ENCODE measurements around the gene OR1B1. TPM values are rescaled to one million over a fixed set of nuclear protein-coding genes. Genes with fewer than 3 reads are reported as not detected.

OR1B1 gene
- total RNA-seq = not detected in 2 replicates

GRCh38 chr9:122657527-122657926 lies at the start of gene OR1B1:
Gene OR1B1, minus strand, starts transcription at chr9:122657627.

DNA sequence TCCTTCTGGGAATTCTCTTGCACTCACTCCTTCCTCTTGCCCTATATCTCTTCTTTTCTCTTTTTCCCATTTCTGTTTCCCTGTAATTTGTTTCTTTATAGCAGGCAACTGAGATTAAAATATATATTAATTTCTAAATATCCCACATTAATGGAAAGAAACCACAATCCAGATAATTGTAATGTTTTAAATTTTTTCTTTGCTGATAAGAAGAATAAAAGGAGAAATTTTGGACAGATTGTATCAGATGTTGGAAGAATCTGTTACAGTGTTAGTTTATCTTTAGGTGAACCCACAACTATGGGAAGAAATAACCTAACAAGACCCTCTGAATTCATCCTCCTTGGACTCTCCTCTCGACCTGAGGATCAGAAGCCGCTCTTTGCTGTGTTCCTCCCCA lies 4.0 kb upstream of the OR1B1 start, which contains the start of gene OR1L1:
OR1L1 (plus strand) TSS at position 301 of the 400 bp plus-strand sequence; CDS start at position 301, 0 bp downstream.

GRCh38 chr9:122614362-122614761 lies 43.1 kb downstream of the OR1B1 start, which contains the start of gene OR1Q1:
Gene OR1Q1, plus strand, starts transcription at chr9:122614738. Its CDS starts 0 bp downstream, at chr9:122614738.

GRCh38 chr9:122583284-122583683 lies 74.1 kb downstream of the OR1B1 start, which contains the start of gene OR1L8:
Gene OR1L8, minus strand, starts transcription at chr9:122583384. Its CDS starts 14,907 bp downstream, at chr9:122568477.

Other genes with a start within 250 kb of the OR1B1 start
- gene OR1J1, start 179.7 kb downstream of the OR1B1 start, total RNA-seq = not detected in 2 replicates
- gene OR1J2, start 146.8 kb downstream of the OR1B1 start, total RNA-seq = not detected in 2 replicates
- gene OR1J4, start 138.5 kb downstream of the OR1B1 start, total RNA-seq = not detected in 2 replicates
- not detected in 2 replicates for gene OR1N1, start 130.3 kb downstream of the OR1B1 start, total RNA-seq
- gene OR1N2, start 104.5 kb downstream of the OR1B1 start, total RNA-seq = not detected in 2 replicates
- not detected in 2 replicates for gene OR1L8, start 74.2 kb downstream of the OR1B1 start, total RNA-seq
- not detected in 2 replicates for gene OR1Q1, start 42.9 kb downstream of the OR1B1 start, total RNA-seq
- gene OR1L1, start 4.1 kb upstream of the OR1B1 start, total RNA-seq = not detected in 2 replicates
- gene OR1L3, start 17.5 kb upstream of the OR1B1 start, total RNA-seq = not detected in 2 replicates
- not detected in 2 replicates for gene OR1L4, start 66.4 kb upstream of the OR1B1 start, total RNA-seq
- gene OR1L6, start 84.7 kb upstream of the OR1B1 start, total RNA-seq = not detected in 2 replicates
- gene OR5C1, start 131.3 kb upstream of the OR1B1 start, total RNA-seq = not detected in 2 replicates
- gene OR1K1, start 142.5 kb upstream of the OR1B1 start, total RNA-seq = not detected in 2 replicates
- 14.6 and 14.8 TPM in 2 replicates for gene PDCL, start 171.0 kb upstream of the OR1B1 start, total RNA-seq
- 18.9 and 21.8 TPM in 2 replicates for gene RC3H2, start 247.7 kb upstream of the OR1B1 start, total RNA-seq

All from pericardium fibroblast (primary cell).